NK-92 (cell line): ENCODE data around the gene ZNF43.
A peak's percentile ranks its signal among the peaks of the same experiment; 100 is the strongest.
"Not testable (repeated sequence)": the region's sequence is repeated elsewhere in the genome, so short reads cannot be mapped to it uniquely, and the experiment has no call there.

Source experiments
- DNase-seq: peaks from one replicate; lab custom pipeline; 2025; ENCODE audit not compliant: unreplicated experiment; lab: John Stamatoyannopoulos, UW

ZNF43 gene

DNA sequence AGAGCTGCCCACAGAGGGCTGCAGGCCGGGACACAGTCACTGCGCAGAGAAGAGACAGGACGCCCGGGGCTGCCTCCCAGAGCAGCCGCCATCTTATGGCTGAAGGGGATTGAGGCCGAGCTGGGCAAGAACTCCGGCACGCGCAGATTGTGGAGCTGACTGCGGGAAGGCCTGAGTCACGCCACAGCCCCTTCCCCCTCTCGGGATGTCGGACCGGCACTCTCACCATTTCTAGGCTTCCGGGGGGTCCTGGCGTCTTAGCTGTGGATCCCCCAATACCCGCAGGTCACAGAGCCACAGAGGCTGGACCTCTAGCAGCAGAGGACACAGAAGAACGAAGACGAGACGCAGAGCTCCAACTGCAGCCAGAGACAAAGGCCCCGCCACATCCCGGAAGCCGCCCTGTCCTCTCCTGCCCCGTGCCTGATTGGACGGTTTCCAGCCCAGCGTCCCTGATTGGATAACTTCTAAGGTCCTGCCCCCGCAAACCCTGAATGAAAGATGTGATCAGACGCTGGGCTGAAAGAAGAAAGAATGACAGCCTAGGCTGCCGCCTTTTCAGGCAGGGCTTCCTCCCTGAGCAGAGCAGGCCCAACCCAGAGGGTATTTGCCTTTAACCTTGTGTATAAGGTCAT lies at the start of gene ZNF43:
ZNF43 (minus strand) TSS at position 373 of the 635 bp plus-strand sequence; CDS start at position 229, 144 bp downstream.
- peak; percentile 51 for DNase-seq

DNA sequence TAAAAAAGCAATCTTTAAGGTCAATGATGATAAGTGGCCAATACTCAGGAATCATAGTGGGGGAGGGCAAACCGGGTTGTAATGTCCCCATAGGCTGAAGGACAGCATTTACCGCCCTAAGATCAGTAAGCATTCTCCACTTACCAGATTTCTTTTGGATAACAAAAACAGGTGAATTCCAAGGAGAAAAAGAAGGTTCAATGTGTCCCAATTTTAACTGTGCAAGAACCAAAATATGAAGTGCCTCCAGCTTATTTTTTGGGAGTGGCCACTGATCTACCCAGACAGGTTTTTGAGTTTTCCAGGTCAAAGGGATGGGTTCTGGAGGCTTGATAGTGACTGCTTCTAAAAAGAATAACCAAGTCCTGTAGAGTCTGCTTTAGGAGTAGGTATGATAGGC lies 49.5 kb upstream of the ZNF43 start:
- not testable (repeated sequence) for DNase-seq

DNA sequence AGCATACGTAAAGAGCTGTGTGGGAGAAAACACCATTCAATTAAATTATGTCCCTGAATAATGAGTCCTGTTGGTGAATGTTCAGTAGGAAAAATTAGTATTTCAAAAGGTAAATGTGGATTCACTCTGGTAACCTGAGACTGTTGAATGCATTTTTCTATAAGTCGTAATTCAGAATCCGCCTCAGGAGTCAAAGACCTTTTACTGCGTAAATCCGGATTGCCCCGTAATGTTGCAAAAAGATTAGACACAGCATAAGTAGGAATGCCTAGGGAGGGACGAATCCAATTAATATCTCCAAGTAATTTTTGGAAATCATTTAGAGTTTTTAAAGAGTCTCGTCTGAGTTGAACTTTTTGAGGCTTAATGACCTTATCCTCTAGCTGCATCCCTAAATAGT lies 48.8 kb upstream of the ZNF43 start:
- DNase-seq: not testable (repeated sequence)

DNA sequence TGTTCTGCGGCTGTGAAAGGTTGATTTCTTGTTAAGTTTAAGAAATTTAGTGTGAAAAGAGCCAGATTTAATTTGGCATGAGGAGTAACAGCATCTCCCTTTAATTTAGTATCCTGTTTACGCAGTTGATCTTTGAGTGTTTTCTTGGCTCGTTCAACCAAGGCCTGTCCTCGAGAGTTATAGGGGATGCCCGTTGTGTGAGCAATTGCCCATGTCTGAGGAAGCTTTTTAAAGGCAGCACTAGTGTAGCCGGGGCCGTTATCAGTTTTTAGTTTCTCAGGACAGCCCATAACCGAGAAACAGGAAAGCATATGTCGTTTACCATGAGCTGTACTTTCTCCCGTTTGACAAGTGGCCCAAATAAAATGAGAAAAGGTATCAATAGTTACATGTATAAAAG lies 47.5 kb upstream of the ZNF43 start:
- DNase-seq: no peak

GRCh38 chr19:21880761-21881160 lies 44.8 kb upstream of the ZNF43 start:
- not testable (repeated sequence) for DNase-seq

- DNase-seq: no peak
These were observed 42.7 kb upstream of the ZNF43 start for GRCh38 chr19:21878646-21879045.

- DNase-seq: no peak
These were observed 42.0 kb upstream of the ZNF43 start for GRCh38 chr19:21877976-21878375.

DNA sequence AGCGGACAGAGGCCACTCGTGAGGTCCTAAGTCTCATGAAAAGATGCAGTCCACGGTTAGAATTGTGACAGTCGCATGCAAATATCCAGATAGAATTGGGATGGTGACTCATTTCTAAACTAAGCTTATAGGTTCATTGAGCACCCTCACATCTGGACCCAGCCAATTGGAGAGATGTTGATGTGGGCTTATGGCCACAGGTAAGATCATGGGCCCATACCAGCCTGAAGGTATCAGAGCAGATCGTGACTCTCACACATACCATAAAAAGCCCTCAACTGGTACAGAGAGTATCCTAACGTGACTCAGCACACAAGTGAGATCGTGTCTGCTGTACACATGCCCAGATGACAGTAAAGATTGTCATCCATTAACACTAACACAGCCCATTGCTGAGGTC lies 40.6 kb upstream of the ZNF43 start:
- DNase-seq: not testable (repeated sequence)

DNA sequence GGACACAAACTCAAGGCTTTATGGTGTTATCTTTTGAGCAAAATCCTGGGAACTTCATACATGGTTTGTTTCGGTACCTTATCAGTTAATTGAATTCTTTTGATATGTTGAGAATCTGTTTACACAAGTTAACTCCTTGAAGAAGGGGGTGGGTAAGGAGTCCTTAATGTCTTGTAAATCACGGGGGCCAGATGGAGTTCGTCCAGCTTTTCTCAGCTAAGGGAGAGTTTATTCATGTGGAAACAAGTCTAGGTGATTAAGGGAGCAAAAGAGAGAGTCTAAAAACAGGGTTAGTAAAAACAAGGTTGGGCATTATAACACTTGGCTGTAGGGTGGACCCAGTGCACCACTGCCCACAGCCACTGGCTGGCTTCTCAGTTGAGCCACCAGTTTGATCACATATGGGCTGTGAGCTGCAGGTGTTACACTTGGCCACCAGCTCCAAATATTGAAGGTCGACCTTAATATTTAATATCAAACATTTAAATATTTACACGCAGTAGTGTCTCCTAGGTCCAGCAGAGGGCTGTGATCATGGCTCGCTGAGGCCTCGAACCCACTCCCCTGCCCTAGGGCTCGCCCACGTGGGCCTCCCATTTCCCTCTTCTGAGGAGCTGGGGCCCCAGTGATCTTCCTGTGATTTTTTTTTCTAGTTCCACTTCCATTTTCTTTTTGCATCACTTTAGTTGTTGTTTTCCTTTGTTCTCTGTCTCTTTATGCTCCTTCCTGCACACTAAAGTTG lies 21.0 kb upstream of the ZNF43 start:
- DNase-seq: no peak

GRCh38 chr19:21851596-21852345 lies 15.8 kb upstream of the ZNF43 start:
- DNase-seq: peak; percentile 60

DNA sequence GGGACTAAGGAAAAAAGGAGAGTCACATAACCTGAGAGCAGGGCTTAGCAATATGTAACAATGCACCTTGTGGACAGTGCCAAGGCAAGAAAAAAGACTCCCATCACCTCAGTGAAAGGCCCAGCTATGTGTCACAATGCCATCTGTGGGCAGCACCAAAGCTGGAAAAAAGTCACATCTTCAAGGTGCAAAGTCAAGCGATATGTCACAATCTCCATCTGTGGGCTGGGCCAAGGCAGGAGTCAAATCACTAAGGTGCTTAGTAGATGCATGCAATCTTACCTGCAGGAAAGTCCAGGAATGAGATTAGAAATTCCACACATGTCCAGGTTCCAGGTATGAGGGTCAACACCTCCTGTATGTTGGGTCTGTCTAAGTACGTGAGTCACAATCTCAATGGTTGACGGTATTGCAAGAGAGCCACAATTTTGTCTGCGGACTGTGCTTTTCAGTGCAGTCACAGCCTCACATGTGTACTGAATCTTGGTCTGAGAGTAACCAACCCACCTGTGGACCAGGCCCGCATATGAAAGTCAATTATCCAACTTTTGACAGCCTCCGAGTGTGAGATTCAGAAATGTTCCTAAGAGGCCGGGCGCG lies 14.8 kb upstream of the ZNF43 start:
- no peak for DNase-seq

- no peak for DNase-seq
These were observed 12.7 kb upstream of the ZNF43 start for GRCh38 chr19:21848706-21849105.

DNA sequence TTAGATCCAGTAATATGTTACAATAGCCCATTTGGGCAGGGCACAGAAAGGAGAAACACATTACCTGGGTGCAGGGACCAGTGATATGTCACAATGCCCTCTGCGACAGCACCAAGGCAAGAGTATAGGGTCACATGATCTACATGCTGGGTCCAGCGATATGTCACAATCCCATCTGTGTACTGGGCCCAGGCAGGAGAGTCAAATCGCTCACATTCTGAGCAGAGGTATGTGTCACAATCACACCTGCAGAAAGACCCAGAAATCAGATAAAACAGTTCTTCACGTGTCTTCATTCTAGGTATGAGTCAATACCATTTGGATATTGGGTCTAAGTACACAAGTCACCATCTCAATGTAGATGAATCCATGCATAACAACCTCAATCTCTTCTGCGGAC lies 7.1 kb upstream of the ZNF43 start:
- DNase-seq: no peak

- DNase-seq: no peak
These were observed 5.6 kb upstream of the ZNF43 start for GRCh38 chr19:21841488-21842097.

GRCh38 chr19:21841081-21841480 lies 5.1 kb upstream of the ZNF43 start:
- DNase-seq: no peak

DNA sequence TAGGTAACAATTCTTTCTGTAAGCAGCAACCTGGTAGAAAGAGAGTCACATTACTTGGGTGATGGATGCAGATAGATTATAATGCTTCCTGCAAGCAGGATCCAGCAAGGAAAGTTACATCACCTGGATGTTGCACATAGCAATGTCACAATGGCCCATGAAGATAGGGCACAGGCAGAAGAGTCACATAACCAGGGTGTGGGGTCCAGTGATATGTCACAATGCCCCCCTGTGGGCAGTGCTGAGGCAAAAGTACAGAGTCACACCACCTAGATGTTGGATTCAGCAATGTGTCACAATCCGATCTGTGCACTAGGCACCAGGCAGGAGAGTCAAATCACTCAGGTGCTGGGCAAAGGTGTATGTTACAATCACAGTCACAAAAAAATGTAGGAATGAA lies 4.0 kb upstream of the ZNF43 start:
- no peak for DNase-seq

- DNase-seq: no peak
These were observed 2.7 kb upstream of the ZNF43 start for GRCh38 chr19:21838646-21839045.

DNA sequence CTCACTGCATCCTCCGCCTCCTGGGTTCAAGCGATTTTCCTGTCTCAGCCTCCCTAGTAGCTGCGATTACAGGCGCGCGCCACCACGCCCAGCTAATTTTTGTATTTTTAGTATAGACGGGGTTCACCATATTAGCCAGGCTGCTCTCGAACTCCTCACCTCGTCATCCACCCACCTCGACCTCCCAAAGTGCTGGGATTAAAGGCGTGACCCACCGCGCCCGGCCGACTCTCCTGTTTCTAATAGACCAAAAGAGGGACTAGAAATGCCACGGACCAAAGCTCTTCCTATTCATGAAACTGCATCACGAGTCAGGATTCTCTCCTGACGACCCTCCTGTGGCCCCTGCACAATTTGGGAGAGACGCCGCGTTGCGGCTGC lies 563 bp downstream of the ZNF43 start:
- no peak for DNase-seq

DNA sequence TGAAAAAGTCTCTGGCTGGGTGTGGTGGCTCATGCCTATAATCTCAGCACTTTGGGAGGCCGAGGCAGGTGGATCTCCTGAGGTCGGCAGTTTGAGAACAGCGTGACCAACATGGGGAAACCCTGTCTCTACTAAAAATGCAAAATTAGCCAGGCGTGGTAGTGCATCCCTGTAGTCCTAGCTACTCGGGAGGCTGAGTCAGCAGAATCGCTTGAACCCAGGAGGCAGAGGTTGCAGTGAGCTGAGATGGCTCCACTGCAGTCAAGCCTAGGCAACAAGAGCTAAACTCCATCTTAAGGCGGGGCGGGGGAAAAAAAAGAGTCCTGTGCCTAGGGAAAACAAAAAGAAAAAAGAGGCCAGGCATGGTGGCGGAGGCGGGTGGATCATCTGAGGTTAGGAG lies 2.2 kb downstream of the ZNF43 start:
- no peak for DNase-seq

DNA sequence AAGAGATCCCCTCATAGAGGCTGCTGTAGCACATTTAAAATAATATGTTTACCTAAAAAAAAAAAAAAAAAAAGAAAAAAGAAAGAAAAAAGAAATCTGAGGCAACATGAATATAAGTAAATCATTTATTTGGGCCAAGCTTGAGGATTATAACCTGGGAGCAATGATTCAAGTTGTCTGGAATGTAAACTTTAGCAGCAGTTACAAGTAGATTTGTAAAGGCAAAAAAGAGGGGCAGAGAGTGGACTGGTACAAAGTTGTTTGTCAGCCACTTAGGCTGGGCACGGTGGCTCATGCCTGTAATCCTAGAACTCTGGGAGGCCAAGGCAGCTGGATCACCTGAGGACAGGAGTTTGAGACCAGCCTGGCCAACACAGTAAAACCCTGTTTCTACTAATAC lies 11.3 kb downstream of the ZNF43 start:
- no peak for DNase-seq

- no peak for DNase-seq
These were observed 12.8 kb downstream of the ZNF43 start for GRCh38 chr19:21823224-21823623.
